H9 (cell line): ENCODE data around the gene BST2. TPM values are rescaled to one million over a fixed set of nuclear protein-coding genes. Genes with fewer than 3 reads are reported as not detected.

ENCODE experiments used
- DNase-seq: peaks from one replicate; pipeline ENCODE4 v3.0.0-alpha.2; 2017
- H2AFZ ChIP-seq: one replicate; pipeline ENCODE4 v1.6.1; 2013; ENCODE audit warnings: mild to moderate bottlenecking, low read length, control low read depth, moderate library complexity
- H2AK5ac ChIP-seq: 2 replicates; pipeline ENCODE4 v1.6.1; 2013; ENCODE audit warnings: low read length, control low read depth, mixed read lengths; ENCODE audit not compliant: insufficient read length
- H2BK120ac ChIP-seq: one replicate; pipeline ENCODE4 v1.6.1; 2013; ENCODE audit warnings: low read depth, mild to moderate bottlenecking, low read length, control low read depth, inconsistent platforms; ENCODE audit not compliant: poor library complexity, severe bottlenecking
- H2BK12ac ChIP-seq: 2 replicates; pipeline ENCODE4 v1.6.1; 2013; ENCODE audit warnings: low read length, control low read depth, mixed read lengths, low read depth; ENCODE audit not compliant: insufficient read length
- H2BK15ac ChIP-seq: 2 replicates; pipeline ENCODE4 v1.6.1; 2013; ENCODE audit warnings: low read depth, low read length, control low read depth
- H2BK20ac ChIP-seq: one replicate; pipeline ENCODE4 v1.6.1; 2013; ENCODE audit warnings: low read depth, mild to moderate bottlenecking, low read length, control low read depth, inconsistent platforms; ENCODE audit not compliant: poor library complexity, severe bottlenecking
- H2BK5ac ChIP-seq: 2 replicates; pipeline ENCODE4 v1.6.1; 2013; ENCODE audit warnings: low read length, control low read depth, mixed read lengths; ENCODE audit not compliant: insufficient read length
- H3K14ac ChIP-seq: 2 replicates; pipeline ENCODE4 v1.6.1; 2013; ENCODE audit warnings: low read length, control low read depth; ENCODE audit not compliant: insufficient read depth
- H3K18ac ChIP-seq: 2 replicates; pipeline ENCODE4 v1.6.1; 2013; ENCODE audit warnings: low read depth, mild to moderate bottlenecking, mixed read lengths, low read length, control low read depth; ENCODE audit not compliant: insufficient read length
- H3K23ac ChIP-seq: 2 replicates; pipeline ENCODE4 v1.6.1; 2013; ENCODE audit warnings: low read length, control low read depth, mixed read lengths, low read depth; ENCODE audit not compliant: insufficient read length
- H3K23me2 ChIP-seq: 2 replicates; pipeline ENCODE4 v1.6.1; 2013; ENCODE audit warnings: low read depth, mild to moderate bottlenecking, mixed read lengths, low read length, control low read depth; ENCODE audit not compliant: insufficient read length, poor library complexity, severe bottlenecking
- H3K27ac ChIP-seq: 2 replicates; pipeline ENCODE4 v1.5.1; 2013; ENCODE audit warnings: low read length, control low read depth, mixed read lengths, low read depth; ENCODE audit not compliant: insufficient read length
- H3K27me3 ChIP-seq: 2 replicates; pipeline ENCODE4 v1.6.1; 2013; ENCODE audit warnings: low read length, control low read depth, inconsistent platforms; ENCODE audit not compliant: insufficient read depth
- H3K4ac ChIP-seq: 2 replicates; pipeline ENCODE4 v1.6.1; 2013; ENCODE audit warnings: low read depth, mild to moderate bottlenecking, control low read depth, inconsistent platforms, low read length, moderate library complexity
- H3K4me1 ChIP-seq: 2 replicates; pipeline ENCODE4 v1.6.1; 2013; ENCODE audit warnings: low read length, control low read depth, inconsistent platforms; ENCODE audit not compliant: insufficient read depth
- H3K4me2 ChIP-seq: 2 replicates; pipeline ENCODE4 v1.6.1; 2013; ENCODE audit warnings: low read length, control low read depth, mixed read lengths; ENCODE audit not compliant: insufficient read length, insufficient read depth
- H3K56ac ChIP-seq: 2 replicates; pipeline ENCODE4 v1.6.1; 2013; ENCODE audit warnings: low read depth, mild to moderate bottlenecking, mixed read lengths, low read length, control low read depth; ENCODE audit not compliant: insufficient read length
- H3K79me1 ChIP-seq: 2 replicates; pipeline ENCODE4 v1.6.1; 2013; ENCODE audit warnings: low read depth, mild to moderate bottlenecking, moderate library complexity, low read length, control low read depth, inconsistent platforms; ENCODE audit not compliant: insufficient read depth, poor library complexity, severe bottlenecking
- H3K79me2 ChIP-seq: 2 replicates; pipeline ENCODE4 v1.6.1; 2013; ENCODE audit warnings: low read length, control low read depth, inconsistent platforms; ENCODE audit not compliant: insufficient read depth
- H3K9ac ChIP-seq: 2 replicates; pipeline ENCODE4 v1.6.1; 2013; ENCODE audit warnings: low read length, control low read depth, mixed read lengths; ENCODE audit not compliant: insufficient read length; ENCODE audit errors: extremely low read depth
- H3K9me3 ChIP-seq: one replicate; pipeline ENCODE4 v1.6.1; 2013; ENCODE audit warnings: low read depth, low read length, inconsistent platforms; ENCODE audit not compliant: control insufficient read depth
- H3T11ph ChIP-seq: one replicate; pipeline ENCODE4 v1.6.1; 2013; ENCODE audit warnings: mild to moderate bottlenecking, low read length, control low read depth, inconsistent platforms
- H4K20me1 ChIP-seq: one replicate; pipeline ENCODE4 v1.6.1; 2013; ENCODE audit not compliant: control insufficient read depth, insufficient read length, insufficient read depth
- H4K5ac ChIP-seq: 2 replicates; pipeline ENCODE4 v1.6.1; 2013; ENCODE audit warnings: low read depth, mild to moderate bottlenecking, mixed read lengths, low read length, control low read depth; ENCODE audit not compliant: insufficient read length
- H4K8ac ChIP-seq: replicated peaks from 2 replicates; pipeline ENCODE4 v1.6.1; 2013; ENCODE audit warnings: low read length, control low read depth, mixed read lengths, low read depth; ENCODE audit not compliant: insufficient read length
- H4K91ac ChIP-seq: 2 replicates; pipeline ENCODE4 v1.6.1; 2013; ENCODE audit warnings: low read depth, mild to moderate bottlenecking, moderate library complexity, mixed read lengths, low read length, control low read depth; ENCODE audit not compliant: insufficient read length
- H3K27ac Mint-ChIP-seq, 3 experiments: 2 replicates in 2 of 3; 3 replicates in 1 of 3; pipeline ENCODE4 v1.8.0; 2020 to 2021; ENCODE audit warnings: mixed read lengths in 3 of 3, mild to moderate bottlenecking in 1 of 3, moderate library complexity in 1 of 3
- H3K27me3 Mint-ChIP-seq: 2 replicates; pipeline ENCODE4 v1.8.0; 2021; ENCODE audit warnings: low read depth, mild to moderate bottlenecking, moderate library complexity, mixed read lengths
- H3K36me3 Mint-ChIP-seq, 3 experiments: 2 replicates in 2 of 3; 3 replicates in 1 of 3; pipeline ENCODE4 v1.8.0; 2020 to 2021; ENCODE audit warnings: low read depth in 3 of 3, mixed read lengths in 3 of 3; ENCODE audit not compliant: insufficient read depth in 1 of 3
- H3K4me1 Mint-ChIP-seq, 2 experiments: 2 replicates each; pipeline ENCODE4 v1.8.0; 2020; ENCODE audit warnings: mixed read lengths in 2 of 2
- H3K4me3 Mint-ChIP-seq, 2 experiments: 2 replicates in 1 of 2; 3 replicates in 1 of 2; pipeline ENCODE4 v1.8.0; 2020 to 2021; ENCODE audit warnings: mild to moderate bottlenecking in 2 of 2, mixed read lengths in 2 of 2, moderate library complexity in 1 of 2
- H3K9me3 Mint-ChIP-seq, 2 experiments: 2 replicates in 1 of 2; 3 replicates in 1 of 2; pipeline ENCODE4 v1.8.0; 2020; ENCODE audit warnings: mild to moderate bottlenecking in 2 of 2, mixed read lengths in 2 of 2, moderate library complexity in 1 of 2
- WGBS: extraction: QIAGEN DNeasy Blood & Tissue Kit; methylation state at CpG from one replicate; pipeline ENCODE4 v1.1.7; 2013; ENCODE audit warnings: missing lambda C conversion rate, low lambda C conversion rate, mixed read lengths; ENCODE audit not compliant: insufficient read length; ENCODE audit errors: extremely low coverage; 5-methylcytosine and 5-hydroxymethylcytosine counted together
- total RNA-seq: library from RNA; stranded (reverse); gene quantifications from 2 replicates; pipeline ENCODE4 v1.2.1, GENCODE V29; 2021
- TF ChIP-seq, protein P1 (sequence below): fragments of 200-600 bp; sonication (generic); conservative IDR thresholded peaks from 3 replicates; pipeline ENCODE4 v1.8.0; 2021; ENCODE audit warnings: antibody characterized with exemption, mild to moderate bottlenecking

Gene BST2
- total RNA-seq, 1 experiment from 2014 or later = 63.3 TPM

DNA sequence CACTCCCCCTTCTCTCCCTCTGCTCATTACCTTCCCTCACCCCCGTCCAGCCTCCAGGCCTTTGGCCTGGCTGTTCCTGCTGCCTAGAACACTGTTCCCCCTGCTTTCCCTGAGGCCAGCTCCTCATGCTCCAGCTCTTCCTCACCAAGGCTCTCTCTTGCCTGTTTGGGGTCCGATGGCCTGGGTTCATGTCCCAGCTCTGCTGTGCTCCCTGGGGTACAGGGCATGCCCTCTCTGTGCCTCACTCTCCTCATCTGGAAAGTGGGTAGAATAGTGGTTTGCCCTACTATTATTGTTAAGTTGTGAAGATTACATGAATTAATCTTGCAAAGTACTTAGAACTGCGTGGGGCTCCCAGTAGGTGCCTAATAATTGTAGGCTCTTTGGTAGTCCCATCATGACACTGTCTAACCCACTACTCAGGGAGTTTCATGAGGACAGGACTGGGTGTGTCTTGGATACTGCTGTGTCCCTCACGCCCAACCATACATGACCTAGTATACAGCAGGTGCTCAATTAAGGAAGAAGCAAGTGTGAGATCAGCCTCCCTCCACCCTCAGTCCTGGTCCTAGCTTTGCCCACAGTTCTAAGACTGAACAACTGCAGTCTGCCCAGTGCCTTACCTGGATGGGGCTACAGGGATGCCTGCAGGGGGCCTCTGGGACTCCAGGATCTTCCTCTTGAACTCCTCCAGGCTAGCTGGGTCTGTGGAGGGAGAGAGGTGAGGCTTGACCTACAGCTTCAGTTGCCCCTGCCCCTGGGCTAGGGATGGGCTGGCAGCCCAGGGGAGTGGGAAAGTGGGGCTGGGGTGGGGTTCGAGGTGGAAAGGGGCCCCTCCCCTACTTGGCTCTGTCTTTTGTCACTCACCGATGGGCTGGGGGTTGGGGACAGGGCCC lies 45.3 kb downstream of the BST2 start:
- Histone ChIP-seq H3K4me2 (no peak overlapping the region), H3T11ph (no peak overlapping the region), H2BK5ac (no peak overlapping the region), H3K27me3 (no peaks in the 10 kb centered on the region), H3K23ac (no peak overlapping the region), H2AK5ac (no peak overlapping the region), H4K5ac (no peak overlapping the region), H3K23me2 (no peaks in the 10 kb centered on the region), H3K27ac (no peak overlapping the region), H3K14ac (no peak overlapping the region; the same call in 1 of the 2 replicates), H3K18ac (no peak overlapping the region), H3K79me1 (no peaks in the 10 kb centered on the region), H3K9ac (no peak overlapping the region), H3K9me3 (no peaks in the 10 kb centered on the region), H2BK120ac (no peak overlapping the region), H4K20me1 (no peaks in the 10 kb centered on the region), H2AFZ (no peak overlapping the region), H2BK20ac (no peak overlapping the region), H2BK15ac (no peak overlapping the region), H3K79me2 (no peaks in the 10 kb centered on the region), H3K4me1 (no peaks in the 10 kb centered on the region), H4K8ac (no peak overlapping the region), H4K91ac (no peak overlapping the region), H2BK12ac (no peak overlapping the region), H3K56ac (no peak overlapping the region), H3K4ac (no peak overlapping the region)
- no peak for DNase-seq
- Mint-ChIP-seq H3K27ac (no peak overlapping the region; a peak in 1 of 7 replicates), H3K27me3 (peaks cover 11% of the 10 kb centered on the region), H3K4me1 (no peaks in the 10 kb centered on the region), H3K4me3 (no peak overlapping the region), H3K36me3 (no peaks in the 10 kb centered on the region), H3K9me3 (peaks cover 0 to 3% of the 10 kb centered on the region in 2 experiments; a peak in 1 of 5 replicates)
- no CpG with 5 or more reads among the region's 6 CpGs for WGBS
- TF ChIP-seq, protein P1, sequence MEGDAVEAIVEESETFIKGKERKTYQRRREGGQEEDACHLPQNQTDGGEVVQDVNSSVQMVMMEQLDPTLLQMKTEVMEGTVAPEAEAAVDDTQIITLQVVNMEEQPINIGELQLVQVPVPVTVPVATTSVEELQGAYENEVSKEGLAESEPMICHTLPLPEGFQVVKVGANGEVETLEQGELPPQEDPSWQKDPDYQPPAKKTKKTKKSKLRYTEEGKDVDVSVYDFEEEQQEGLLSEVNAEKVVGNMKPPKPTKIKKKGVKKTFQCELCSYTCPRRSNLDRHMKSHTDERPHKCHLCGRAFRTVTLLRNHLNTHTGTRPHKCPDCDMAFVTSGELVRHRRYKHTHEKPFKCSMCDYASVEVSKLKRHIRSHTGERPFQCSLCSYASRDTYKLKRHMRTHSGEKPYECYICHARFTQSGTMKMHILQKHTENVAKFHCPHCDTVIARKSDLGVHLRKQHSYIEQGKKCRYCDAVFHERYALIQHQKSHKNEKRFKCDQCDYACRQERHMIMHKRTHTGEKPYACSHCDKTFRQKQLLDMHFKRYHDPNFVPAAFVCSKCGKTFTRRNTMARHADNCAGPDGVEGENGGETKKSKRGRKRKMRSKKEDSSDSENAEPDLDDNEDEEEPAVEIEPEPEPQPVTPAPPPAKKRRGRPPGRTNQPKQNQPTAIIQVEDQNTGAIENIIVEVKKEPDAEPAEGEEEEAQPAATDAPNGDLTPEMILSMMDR = no peak
